Measurements from ENCODE around the gene RAB27A. TPM values are rescaled to one million over a fixed set of nuclear protein-coding genes. Genes with fewer than 3 reads are reported as not detected.

The RAB27A gene
- total and polyA plus RNA-seq, 2 of the 8 experiments (the other 6 are each of a cell fraction or from before 2014, with no cell fraction given), result 2.3 to 6.5 TPM

GRCh38 chr15:55204464-55204863, 85.1 kb downstream of the RAB27A start (continued):
- TF ChIP-seq USF2 (IDR thresholded peaks at IDR 0.05; ENCODE audit: low read length), result no peak
- no peak for TF ChIP-seq CTBP2 (IDR thresholded peaks at IDR 0.05; ENCODE audit: borderline replicate concordance, insufficient read depth, insufficient read length, low read length)
- TF ChIP-seq EP300 (IDR thresholded peaks at IDR 0.05; ENCODE audit: borderline replicate concordance in 1 of 2, low read depth in 2 of 2, low read length in 2 of 2), result no peak
